ENCODE measurements around the gene KIAA0040. TPM values are rescaled to one million over a fixed set of nuclear protein-coding genes. Genes with fewer than 3 reads are reported as not detected.

The KIAA0040 gene
- total and polyA plus RNA-seq, 2 experiments from 2014 or later = 0.04 to 0.22 TPM

- no peak for DNase-seq
- Histone ChIP-seq H3K27me3 (replicated peaks; ENCODE audit: insufficient read depth) (no peaks in the 10 kb centered on the region; the same call in 1 of the 2 replicates), H3K9me2 (ENCODE audit: insufficient read depth) (no peaks in the 10 kb centered on the region), H3K9ac (no peak overlapping the region), H3K9me3 (ENCODE audit: low read depth) (no peaks in the 10 kb centered on the region), H3K4me2 (ENCODE audit: unreplicated experiment) (no peak overlapping the region), H3K4me3 (no peak overlapping the region), H3K79me2 (ENCODE audit: insufficient read depth) (no peaks in the 10 kb centered on the region), H3K36me3 (ENCODE audit: low read depth) (no peaks in the 10 kb centered on the region), H4K20me1 (ENCODE audit: insufficient read depth) (no peaks in the 10 kb centered on the region), H3F3A (ENCODE audit: insufficient read depth) (no peaks in the 10 kb centered on the region), H2AFZ (no peak overlapping the region), H3K4me1 (ENCODE audit: insufficient read depth) (no peaks in the 10 kb centered on the region), H3K27ac (no peak overlapping the region)
- no peak for TF ChIP-seq EZH2 (IDR thresholded peaks at IDR 0.05; ENCODE audit: insufficient read depth, poor library complexity, severe bottlenecking)
- no peak for TF ChIP-seq EZH2phosphoT487 (IDR thresholded peaks at IDR 0.05; ENCODE audit: insufficient read depth, low read depth)
- in situ Hi-C loops (cut with MboI) = loop anchor here (25.0 kb wide), 1 partner anchor 1666 kb away; no protein-coding TSS in a partner anchor
- WGBS, 2 experiments (ENCODE audit: low coverage in 1 of 2, low lambda C conversion rate in 2 of 2, missing lambda C conversion rate in 2 of 2) = 45 to 50% methylated on average over 9 of the region's 9 CpGs
Observed at GRCh38 chr1:175171036-175171913, 21.3 kb downstream of the KIAA0040 start.

GRCh38 chr1:175169286-175170018, 23.1 kb downstream of the KIAA0040 start:
- in situ Hi-C loops (cut with MboI) = loop anchor here (25.0 kb wide), 1 partner anchor 1668 kb away; no protein-coding TSS in a partner anchor
- Histone ChIP-seq H3K4me2 (ENCODE audit: unreplicated experiment) (no peak overlapping the region), H3K4me3 (no peak overlapping the region), H3K36me3 (ENCODE audit: low read depth) (no peaks in the 10 kb centered on the region), H3K27ac (no peak overlapping the region), H3F3A (ENCODE audit: insufficient read depth) (no peaks in the 10 kb centered on the region), H3K4me1 (ENCODE audit: insufficient read depth) (no peaks in the 10 kb centered on the region), H3K9me3 (ENCODE audit: low read depth) (no peaks in the 10 kb centered on the region), H3K79me2 (ENCODE audit: insufficient read depth) (no peaks in the 10 kb centered on the region), H3K9me2 (ENCODE audit: insufficient read depth) (no peaks in the 10 kb centered on the region), H4K20me1 (ENCODE audit: insufficient read depth) (no peaks in the 10 kb centered on the region), H3K9ac (no peak overlapping the region), H2AFZ (no peak overlapping the region), H3K27me3 (replicated peaks; ENCODE audit: insufficient read depth) (no peaks in the 10 kb centered on the region; the same call in 1 of the 2 replicates)
- TF ChIP-seq EZH2phosphoT487 (IDR thresholded peaks at IDR 0.05; ENCODE audit: insufficient read depth, low read depth) (no peak), EZH2 (IDR thresholded peaks at IDR 0.05; ENCODE audit: insufficient read depth, poor library complexity, severe bottlenecking) (no peak)
- no peak for DNase-seq
- WGBS, 2 experiments (ENCODE audit: low coverage in 1 of 2, low lambda C conversion rate in 2 of 2, missing lambda C conversion rate in 2 of 2) = 44 to 46% methylated on average over 6 of the region's 6 CpGs

GRCh38 chr1:175168782-175169181, 23.8 kb downstream of the KIAA0040 start:
- no peaks in the 10 kb centered on the region for H3K9me2 ChIP-seq (ENCODE audit: insufficient read depth)
- H3K4me1 ChIP-seq (ENCODE audit: insufficient read depth) = no peaks in the 10 kb centered on the region
- H3K36me3 ChIP-seq (ENCODE audit: low read depth) = no peaks in the 10 kb centered on the region
- no peak overlapping the region for H3K27ac ChIP-seq
- H3F3A ChIP-seq (ENCODE audit: insufficient read depth) = no peaks in the 10 kb centered on the region
- H4K20me1 ChIP-seq (ENCODE audit: insufficient read depth) = no peaks in the 10 kb centered on the region
- WGBS, 2 experiments (ENCODE audit: low coverage in 1 of 2, low lambda C conversion rate in 2 of 2, missing lambda C conversion rate in 2 of 2) = 43 to 49% methylated on average over 4 of the region's 4 CpGs
- H2AFZ ChIP-seq = no peak overlapping the region
- H3K4me2 ChIP-seq (ENCODE audit: unreplicated experiment) = no peak overlapping the region
- no peak for TF ChIP-seq EZH2phosphoT487 (IDR thresholded peaks at IDR 0.05; ENCODE audit: insufficient read depth, low read depth)
- no peak for TF ChIP-seq EZH2 (IDR thresholded peaks at IDR 0.05; ENCODE audit: insufficient read depth, poor library complexity, severe bottlenecking)
- H3K79me2 ChIP-seq (ENCODE audit: insufficient read depth) = no peaks in the 10 kb centered on the region
- DNase-seq = no peak
- in situ Hi-C loops (cut with MboI) = loop anchor here (25.0 kb wide), 1 partner anchor 1669 kb away; no protein-coding TSS in a partner anchor
- H3K9me3 ChIP-seq (ENCODE audit: low read depth) = no peaks in the 10 kb centered on the region
- no peak overlapping the region for H3K4me3 ChIP-seq
- H3K9ac ChIP-seq = no peak overlapping the region
- no peaks in the 10 kb centered on the region; the same call in 1 of the 2 replicates for H3K27me3 ChIP-seq (replicated peaks; ENCODE audit: insufficient read depth)

GRCh38 chr1:175167861-175168260, 24.7 kb downstream of the KIAA0040 start:
- Histone ChIP-seq H3K27ac (no peak overlapping the region), H2AFZ (no peak overlapping the region), H3K9ac (no peak overlapping the region), H3K9me2 (ENCODE audit: insufficient read depth) (no peaks in the 10 kb centered on the region), H3K79me2 (ENCODE audit: insufficient read depth) (no peaks in the 10 kb centered on the region), H3F3A (ENCODE audit: insufficient read depth) (no peaks in the 10 kb centered on the region), H4K20me1 (ENCODE audit: insufficient read depth) (no peaks in the 10 kb centered on the region), H3K4me1 (ENCODE audit: insufficient read depth) (no peaks in the 10 kb centered on the region), H3K27me3 (replicated peaks; ENCODE audit: insufficient read depth) (no peaks in the 10 kb centered on the region; the same call in 1 of the 2 replicates), H3K36me3 (ENCODE audit: low read depth) (no peaks in the 10 kb centered on the region), H3K4me2 (ENCODE audit: unreplicated experiment) (no peak overlapping the region), H3K4me3 (no peak overlapping the region), H3K9me3 (ENCODE audit: low read depth) (no peaks in the 10 kb centered on the region)
- DNase-seq = no peak
- in situ Hi-C loops (cut with MboI) = loop anchor here (25.0 kb wide), 1 partner anchor 1669 kb away; no protein-coding TSS in a partner anchor
- WGBS, 2 experiments (ENCODE audit: low coverage in 1 of 2, low lambda C conversion rate in 2 of 2, missing lambda C conversion rate in 2 of 2) = 57 to 64% methylated on average over 2 of the region's 2 CpGs
- TF ChIP-seq EZH2 (IDR thresholded peaks at IDR 0.05; ENCODE audit: insufficient read depth, poor library complexity, severe bottlenecking) (no peak), EZH2phosphoT487 (IDR thresholded peaks at IDR 0.05; ENCODE audit: insufficient read depth, low read depth) (no peak)

Measured in GM23248 (cell line).